ENCODE results near the gene NOP56. TPM values are rescaled to one million over a fixed set of nuclear protein-coding genes. Genes with fewer than 3 reads are reported as not detected.

The NOP56 gene
- total RNA-seq, 1 experiment from 2014 or later: 582 TPM

DNA sequence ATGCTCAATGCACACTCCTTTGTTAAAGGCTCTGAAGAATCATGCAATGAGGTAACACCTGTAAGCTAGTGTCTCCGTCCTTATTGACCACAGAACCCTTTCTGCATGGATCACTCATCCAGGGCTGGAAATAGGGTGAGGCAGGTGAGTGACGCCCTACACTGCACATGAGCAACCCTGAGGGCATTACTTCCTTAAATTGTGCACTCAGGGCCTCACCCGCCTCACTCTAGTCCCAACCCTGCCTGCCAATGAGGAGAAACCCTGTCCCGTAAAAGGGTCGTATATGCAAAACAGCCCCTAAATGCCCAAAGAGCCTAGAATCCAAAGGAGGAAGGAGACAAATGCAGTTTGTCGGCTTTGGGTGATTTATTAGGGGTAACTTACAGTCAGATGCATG is 33.6 kb upstream of the NOP56 start (continued):
- TF ChIP-seq JUND (IDR thresholded peaks at IDR 0.05) (no peak), ELF1 (IDR thresholded peaks at IDR 0.05; ENCODE audit: borderline replicate concordance, low read depth) (no peak), ZNF274 (IDR thresholded peaks at IDR 0.05; ENCODE audit: low read depth, low read length) (no peak), EZH2 (IDR thresholded peaks at IDR 0.05) (no peak), SRF (IDR thresholded peaks at IDR 0.05; ENCODE audit: low read depth) (no peak), EZH2phosphoT487 (IDR thresholded peaks at IDR 0.05; ENCODE audit: borderline replicate concordance) (no peak), EGR1 (IDR thresholded peaks at IDR 0.05; ENCODE audit: low read depth) (no peak), CBX3 (IDR thresholded peaks at IDR 0.05; ENCODE audit: low read depth) (no peak), CEBPB (IDR thresholded peaks at IDR 0.05; ENCODE audit: low read depth) (no peak)

DNA sequence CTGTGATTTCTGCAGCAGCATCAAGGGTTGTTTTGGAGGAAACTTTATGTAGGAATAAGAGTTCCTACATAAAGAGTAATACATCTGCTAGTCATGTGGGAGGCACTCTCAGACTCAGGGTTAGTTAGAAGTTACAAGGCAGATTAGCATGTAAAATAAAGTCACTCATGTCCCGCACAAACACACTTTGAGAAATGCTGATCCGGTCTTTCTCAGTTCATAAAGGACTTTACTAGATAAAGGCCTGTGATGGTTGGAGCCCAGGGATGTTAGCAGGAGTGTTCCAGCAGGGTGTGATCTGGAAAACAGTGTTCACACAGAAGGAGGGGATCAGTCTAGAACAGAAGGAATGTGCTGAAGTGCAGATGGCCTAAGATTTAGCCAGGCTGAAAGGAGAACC is 33.1 kb upstream of the NOP56 start:
- ChIA-PET RAD21 (ENCODE audit: low non-redundant PET in 1 of 2, low total read pairs in 2 of 2, uncharacterized antibody in 2 of 2, unreplicated experiment in 2 of 2) (no interaction called here), POLR2A (no interaction called here)

More for the DNA sequence above, 33.1 kb upstream of the NOP56 start:
- DNase-seq (ENCODE audit: low read depth, low spot score): no peak
- CTCF ChIA-PET: no interaction called here
- Histone ChIP-seq H3K4me1 (ENCODE audit: control insufficient read depth in 1 of 2, insufficient read depth in 2 of 2, low read length in 2 of 2) (peaks cover 9 to 17% of the 10 kb centered on the region in 2 experiments), H3K27me3 (ENCODE audit: insufficient read depth, low read length) (no peaks in the 10 kb centered on the region), H3K27ac (ENCODE audit: low read depth, low read length) (no peak overlapping the region), H3K79me2 (ENCODE audit: insufficient read depth, low read length) (no peaks in the 10 kb centered on the region), H3K9me2 (ENCODE audit: insufficient read depth) (no peaks in the 10 kb centered on the region), H3K4me3 (replicated peaks in 1 of 2; ENCODE audit: low read depth in 1 of 2, low read length in 2 of 2) (no peak overlapping the region), H3K9ac (ENCODE audit: low read length) (no peak overlapping the region), H3K9me3 (ENCODE audit: control insufficient read depth in 1 of 2, insufficient read depth in 1 of 2, low read depth in 1 of 2, low read length in 2 of 2) (0 out of 4 replicates have a peak, but pooled peaks cover 0 to 3% of the 10 kb centered on the region in 2 experiments), H2AFZ (ENCODE audit: low read depth, low read length, poor library complexity, severe bottlenecking) (no peak overlapping the region), H3K36me3 (ENCODE audit: control insufficient read depth in 1 of 2, insufficient read depth in 2 of 2, low read length in 2 of 2) (no peaks in the 10 kb centered on the region), H4K20me1 (ENCODE audit: insufficient read depth) (no peaks in the 10 kb centered on the region), H3K4me2 (ENCODE audit: low read length) (peak overlapping the region; percentile 20)
- no TSS peak for BruUV-seq (replicated peaks)
- ATAC-seq: no peak
- intact Hi-C loops (cut with micrococcal nuclease): no loop called here
- TF ChIP-seq EZH2 (IDR thresholded peaks at IDR 0.05) (no peak), YY1 (IDR thresholded peaks at IDR 0.05; ENCODE audit: extremely low read depth, insufficient replicate concordance, low read depth, low read length) (no peak), ZFX (IDR thresholded peaks at IDR 0.05) (no peak), EZH2phosphoT487 (IDR thresholded peaks at IDR 0.05; ENCODE audit: borderline replicate concordance) (no peak), JUND (IDR thresholded peaks at IDR 0.05) (no peak)
- TF ChIP-seq, protein P1, sequence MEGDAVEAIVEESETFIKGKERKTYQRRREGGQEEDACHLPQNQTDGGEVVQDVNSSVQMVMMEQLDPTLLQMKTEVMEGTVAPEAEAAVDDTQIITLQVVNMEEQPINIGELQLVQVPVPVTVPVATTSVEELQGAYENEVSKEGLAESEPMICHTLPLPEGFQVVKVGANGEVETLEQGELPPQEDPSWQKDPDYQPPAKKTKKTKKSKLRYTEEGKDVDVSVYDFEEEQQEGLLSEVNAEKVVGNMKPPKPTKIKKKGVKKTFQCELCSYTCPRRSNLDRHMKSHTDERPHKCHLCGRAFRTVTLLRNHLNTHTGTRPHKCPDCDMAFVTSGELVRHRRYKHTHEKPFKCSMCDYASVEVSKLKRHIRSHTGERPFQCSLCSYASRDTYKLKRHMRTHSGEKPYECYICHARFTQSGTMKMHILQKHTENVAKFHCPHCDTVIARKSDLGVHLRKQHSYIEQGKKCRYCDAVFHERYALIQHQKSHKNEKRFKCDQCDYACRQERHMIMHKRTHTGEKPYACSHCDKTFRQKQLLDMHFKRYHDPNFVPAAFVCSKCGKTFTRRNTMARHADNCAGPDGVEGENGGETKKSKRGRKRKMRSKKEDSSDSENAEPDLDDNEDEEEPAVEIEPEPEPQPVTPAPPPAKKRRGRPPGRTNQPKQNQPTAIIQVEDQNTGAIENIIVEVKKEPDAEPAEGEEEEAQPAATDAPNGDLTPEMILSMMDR (IDR thresholded peaks at IDR 0.05 in 2 of 3, conservative IDR thresholded peaks at IDR 0.05 in 1 of 3; ENCODE audit: borderline replicate concordance in 1 of 3, insufficient read depth in 1 of 3, low read depth in 2 of 3, low read length in 2 of 3): no peak
